ENCODE data around the gene HNRNPM.

GRCh38 chr19:8476524-8476923 lies 31.7 kb downstream of the HNRNPM start:
- TF ChIP-seq CTCF (IDR thresholded peaks at IDR 0.05; ENCODE audit: low read depth, low read length) (no peak), EZH2phosphoT487 (IDR thresholded peaks at IDR 0.05; ENCODE audit: low read depth) (no peak)
